GM18507 (cell line): ENCODE measurements around the gene FKBP10.
"Not testable (repeated sequence)": the region's sequence is repeated elsewhere in the genome, so short reads cannot be mapped to it uniquely, and the experiment has no call there.

Experiments
- DNase-seq: peaks from one replicate; pipeline ENCODE4 v3.0.0; 2011; ENCODE audit warnings: low read depth; ENCODE audit not compliant: insufficient read length; ENCODE audit errors: extremely low spot score
- FAIRE-seq: peaks from 2 replicates; lab custom pipeline; 2011; peaks lifted over from hg19 to GRCh38; lab: Jason Lieb, UNC

Gene FKBP10, protein sequence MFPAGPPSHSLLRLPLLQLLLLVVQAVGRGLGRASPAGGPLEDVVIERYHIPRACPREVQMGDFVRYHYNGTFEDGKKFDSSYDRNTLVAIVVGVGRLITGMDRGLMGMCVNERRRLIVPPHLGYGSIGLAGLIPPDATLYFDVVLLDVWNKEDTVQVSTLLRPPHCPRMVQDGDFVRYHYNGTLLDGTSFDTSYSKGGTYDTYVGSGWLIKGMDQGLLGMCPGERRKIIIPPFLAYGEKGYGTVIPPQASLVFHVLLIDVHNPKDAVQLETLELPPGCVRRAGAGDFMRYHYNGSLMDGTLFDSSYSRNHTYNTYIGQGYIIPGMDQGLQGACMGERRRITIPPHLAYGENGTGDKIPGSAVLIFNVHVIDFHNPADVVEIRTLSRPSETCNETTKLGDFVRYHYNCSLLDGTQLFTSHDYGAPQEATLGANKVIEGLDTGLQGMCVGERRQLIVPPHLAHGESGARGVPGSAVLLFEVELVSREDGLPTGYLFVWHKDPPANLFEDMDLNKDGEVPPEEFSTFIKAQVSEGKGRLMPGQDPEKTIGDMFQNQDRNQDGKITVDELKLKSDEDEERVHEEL

DNA sequence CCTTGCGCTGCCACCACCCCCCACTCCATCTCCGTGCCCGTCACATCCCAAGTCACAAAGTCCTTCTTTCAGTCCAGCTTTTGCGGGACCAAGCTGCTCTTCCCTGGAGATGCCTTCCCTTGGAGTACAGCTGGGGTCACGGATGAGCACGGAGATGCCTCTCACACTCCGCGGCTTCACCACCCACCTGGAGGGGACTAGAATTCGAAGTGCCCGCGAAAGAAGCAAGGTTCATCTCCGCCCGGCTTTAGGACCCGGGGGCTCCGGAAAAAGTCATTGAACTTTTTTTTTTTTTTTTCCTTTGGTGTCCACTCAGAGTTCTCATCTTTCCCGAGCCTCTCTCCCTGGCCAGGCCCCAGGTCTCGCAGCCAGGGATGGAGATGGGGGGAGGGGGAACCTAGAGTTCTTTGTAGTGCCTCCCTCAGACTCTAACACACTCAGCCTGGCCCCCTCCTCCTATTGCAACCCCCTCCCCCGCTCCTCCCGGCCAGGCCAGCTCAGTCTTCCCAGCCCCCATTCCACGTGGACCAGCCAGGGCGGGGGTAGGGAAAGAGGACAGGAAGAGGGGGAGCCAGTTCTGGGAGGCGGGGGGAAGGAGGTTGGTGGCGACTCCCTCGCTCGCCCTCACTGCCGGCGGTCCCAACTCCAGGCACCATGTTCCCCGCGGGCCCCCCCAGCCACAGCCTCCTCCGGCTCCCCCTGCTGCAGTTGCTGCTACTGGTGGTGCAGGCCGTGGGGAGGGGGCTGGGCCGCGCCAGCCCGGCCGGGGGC is at the start of gene FKBP10:
Gene FKBP10, plus strand, starts transcription at position 624 of the 771 bp plus-strand sequence. Its CDS starts 31 bp downstream, at position 655.
- FAIRE-seq (no peak), DNase-seq (no peak)

DNA sequence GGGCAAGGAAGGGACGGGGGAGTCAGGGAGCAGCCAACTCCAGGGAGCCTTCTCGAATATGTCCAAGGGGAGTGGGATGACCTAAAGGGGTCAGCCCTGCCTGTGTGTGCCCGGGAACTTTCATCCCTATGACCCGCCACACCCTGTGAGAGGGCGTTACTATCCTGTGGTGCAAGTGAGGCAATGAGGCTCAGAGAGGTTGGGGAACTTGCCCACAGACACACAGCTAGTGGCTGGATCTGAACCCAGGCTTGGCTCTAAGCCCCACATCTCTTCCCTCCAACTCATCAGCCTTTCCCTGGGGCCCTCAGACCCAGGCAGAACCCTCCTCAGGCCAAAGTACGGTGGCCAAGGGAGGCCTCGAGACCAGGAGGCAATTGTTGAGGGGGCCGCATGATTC is 49.5 kb upstream of the FKBP10 start:
- DNase-seq (no peak), FAIRE-seq (no peak)

DNA sequence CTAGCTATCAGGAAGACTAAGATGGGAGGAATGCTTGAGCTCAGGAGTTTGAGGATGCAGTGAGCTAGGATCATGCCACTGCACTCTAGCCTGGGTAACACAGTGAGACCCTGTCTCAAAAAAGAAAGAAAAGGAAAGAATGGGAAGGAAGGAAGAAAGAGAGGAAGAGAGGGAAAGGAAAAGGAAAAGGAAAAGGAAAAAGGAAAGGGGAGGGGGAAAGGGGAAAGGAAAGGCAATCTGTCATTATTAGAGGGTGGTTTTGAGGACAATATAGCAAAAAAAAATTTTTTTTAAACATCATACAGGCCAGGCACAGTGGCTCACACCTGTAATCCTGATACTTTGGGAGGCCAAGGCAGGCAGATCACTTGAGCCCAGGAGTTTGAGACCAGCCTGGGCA is 46.7 kb upstream of the FKBP10 start:
- FAIRE-seq: no peak

DNA sequence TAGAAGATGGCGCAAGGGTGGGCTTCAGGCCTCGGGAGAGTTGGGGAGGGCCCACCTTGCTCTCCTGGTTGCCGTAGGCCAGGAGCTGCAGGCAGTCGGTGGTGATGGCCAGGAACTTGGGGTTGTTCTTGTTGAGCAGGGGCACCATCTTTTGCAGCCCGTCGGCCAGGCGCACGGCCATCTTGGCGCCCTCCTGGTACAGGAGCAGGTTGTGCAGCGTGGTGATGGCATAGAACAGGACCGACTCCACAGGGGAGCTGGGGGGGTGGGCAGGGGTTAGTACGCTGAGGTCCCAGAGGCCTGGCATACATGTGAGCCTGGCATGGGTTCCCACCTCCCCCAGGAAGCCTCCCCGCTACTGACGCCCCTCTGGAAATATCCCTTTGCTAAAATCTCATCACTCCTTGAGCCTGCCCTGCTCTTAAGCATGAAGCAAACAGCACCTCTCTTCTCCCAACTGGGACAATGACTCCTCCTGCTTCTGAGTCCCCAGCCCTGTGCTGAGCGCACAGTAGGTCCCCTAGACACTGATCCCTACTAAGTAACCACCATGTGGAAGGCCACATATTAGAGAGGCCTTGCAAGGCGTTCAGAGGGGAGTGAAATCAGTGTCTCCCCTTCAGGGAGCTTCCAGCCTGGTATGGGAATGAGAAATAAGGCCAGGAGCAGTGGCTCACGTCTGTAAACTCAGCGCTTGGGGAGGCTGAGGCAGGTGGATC is 45.3 kb upstream of the FKBP10 start:
- FAIRE-seq (no peak), DNase-seq (no peak)

More for the DNA sequence above, 46.7 kb upstream of the FKBP10 start:
- DNase-seq: no peak

DNA sequence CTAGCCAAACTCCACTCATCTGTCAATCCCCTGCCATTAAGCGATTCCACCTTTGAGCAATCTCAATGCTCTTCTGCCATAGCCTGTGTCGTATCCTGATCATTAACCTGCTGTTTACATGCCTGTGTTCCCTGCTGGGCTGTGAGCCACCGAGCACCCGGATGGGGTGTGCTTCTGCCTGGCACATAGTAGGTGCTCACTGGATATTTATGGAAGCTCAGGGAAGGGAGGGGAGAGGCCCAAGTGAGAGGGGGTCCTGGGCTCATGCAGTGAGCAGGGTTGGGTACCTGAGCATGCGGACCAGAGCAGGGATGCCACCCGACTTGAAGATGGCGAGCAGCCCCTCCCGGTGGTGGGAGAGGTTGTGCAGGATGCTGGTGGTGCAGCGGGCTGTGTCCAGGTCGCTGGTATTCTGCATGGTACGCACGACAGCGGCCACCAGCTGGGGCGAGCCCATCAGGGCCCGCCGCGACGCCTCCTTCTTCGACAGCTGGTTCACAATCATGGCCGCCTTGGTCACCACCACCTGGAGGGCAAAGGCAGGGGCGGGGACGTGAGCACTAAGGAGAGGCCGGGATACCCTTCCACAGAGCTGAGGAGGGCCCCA is 44.0 kb upstream of the FKBP10 start:
- DNase-seq: no peak
- no peak for FAIRE-seq

DNA sequence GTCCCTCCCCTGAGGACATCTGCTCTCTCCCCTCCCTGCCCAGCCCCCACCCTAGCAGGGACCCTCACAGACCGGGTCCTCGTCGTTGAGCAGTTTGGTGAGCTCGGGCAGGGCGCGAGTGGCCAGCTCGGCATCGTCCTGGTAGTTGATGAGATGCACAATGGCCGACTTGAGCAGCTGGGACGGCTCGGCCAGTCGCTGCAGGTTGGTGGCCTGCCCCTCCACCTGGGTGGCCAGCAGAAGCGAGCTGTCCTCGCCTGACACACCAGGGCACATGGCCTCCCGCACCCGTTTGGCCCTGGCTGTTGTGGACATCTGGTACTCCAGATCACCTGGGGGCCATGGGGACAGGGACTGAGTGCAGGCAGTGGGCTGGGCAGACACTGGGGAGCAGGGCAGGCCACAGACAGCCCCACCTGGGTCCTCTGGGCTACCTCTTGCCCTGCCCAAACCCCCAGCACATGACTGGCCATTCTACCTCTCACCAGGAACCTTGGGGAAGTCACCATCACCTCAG is 43.4 kb upstream of the FKBP10 start:
- no peak for FAIRE-seq

DNA sequence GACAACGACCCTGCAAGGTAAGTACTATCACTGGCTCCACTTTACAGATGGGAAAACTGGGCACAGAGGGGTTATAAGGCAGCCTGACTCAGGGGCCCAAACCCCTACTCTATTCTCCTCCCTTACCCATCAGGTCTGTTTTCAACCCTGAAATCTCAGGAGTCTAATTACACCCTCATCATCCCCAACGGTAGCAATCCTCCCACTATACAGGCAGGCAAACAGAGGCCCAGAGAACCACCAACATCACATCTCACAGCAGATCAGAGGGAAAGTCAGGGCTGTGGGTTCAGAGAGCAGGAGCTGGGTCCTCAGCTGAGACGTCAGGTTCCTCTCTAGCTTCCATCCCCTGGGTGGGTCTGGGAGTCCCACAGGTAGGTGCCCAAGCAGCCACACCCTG is 42.8 kb upstream of the FKBP10 start:
- FAIRE-seq (no peak), DNase-seq (no peak)

More for the DNA sequence above, 43.4 kb upstream of the FKBP10 start:
- DNase-seq: no peak

DNA sequence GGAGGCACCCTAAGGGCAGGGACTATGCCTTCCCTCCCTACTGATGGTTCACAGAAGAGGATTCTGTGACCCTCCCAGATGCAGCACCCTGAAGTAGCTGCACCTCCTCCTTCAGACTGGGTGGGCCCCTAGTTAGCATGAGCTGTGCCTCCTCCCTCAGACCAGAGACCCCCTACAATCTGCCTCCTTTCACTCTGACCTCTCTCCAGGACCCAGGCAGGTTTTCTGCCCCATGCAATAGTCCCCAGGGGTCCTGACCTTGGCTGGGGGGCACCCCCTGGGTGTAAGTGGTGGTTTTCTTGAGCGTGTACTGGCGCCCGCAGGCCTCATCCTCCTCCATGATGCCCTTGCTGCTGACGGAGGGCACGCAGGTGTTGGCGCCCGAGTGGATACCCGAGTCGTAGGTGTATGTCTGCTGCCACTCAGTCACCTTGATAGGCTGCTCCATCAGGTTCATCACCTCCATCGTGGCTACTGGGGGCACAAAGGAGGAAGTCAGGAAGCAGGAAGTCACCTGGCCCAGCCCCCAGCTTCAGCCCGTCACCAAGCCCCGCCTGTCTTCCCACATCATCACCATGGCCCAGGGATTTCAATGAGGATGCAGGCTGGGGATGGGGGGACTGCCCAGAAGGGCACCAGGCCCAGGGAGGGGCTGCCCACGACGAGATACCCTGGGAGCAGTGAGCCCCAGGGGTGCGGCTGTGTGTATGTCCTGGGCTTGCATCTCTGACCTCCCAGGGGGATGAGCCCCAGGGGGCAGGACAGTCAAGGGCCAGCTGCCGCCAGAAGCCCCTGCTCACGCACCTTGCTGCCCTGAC is 41.2 kb upstream of the FKBP10 start:
- DNase-seq (no peak), FAIRE-seq (no peak)

DNA sequence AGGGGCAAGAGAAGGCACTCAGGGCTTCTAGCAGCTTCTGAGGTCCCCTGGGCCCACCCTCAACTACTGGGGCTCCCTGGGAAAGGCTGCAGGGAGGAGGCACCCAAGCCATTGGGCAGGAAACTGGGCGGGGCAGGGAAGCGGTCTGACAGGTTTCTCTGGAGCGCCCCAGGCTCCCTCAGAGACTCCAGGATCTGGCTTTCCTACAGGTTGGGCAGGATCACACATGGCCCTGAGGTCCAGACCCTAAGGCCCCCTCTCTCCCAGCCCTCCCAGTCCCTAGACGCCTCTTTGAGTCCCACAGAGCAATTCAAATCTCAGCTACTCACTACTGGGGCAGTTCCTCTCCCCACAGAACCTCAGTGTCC is 40.6 kb upstream of the FKBP10 start:
- no peak for DNase-seq
- FAIRE-seq: no peak

DNA sequence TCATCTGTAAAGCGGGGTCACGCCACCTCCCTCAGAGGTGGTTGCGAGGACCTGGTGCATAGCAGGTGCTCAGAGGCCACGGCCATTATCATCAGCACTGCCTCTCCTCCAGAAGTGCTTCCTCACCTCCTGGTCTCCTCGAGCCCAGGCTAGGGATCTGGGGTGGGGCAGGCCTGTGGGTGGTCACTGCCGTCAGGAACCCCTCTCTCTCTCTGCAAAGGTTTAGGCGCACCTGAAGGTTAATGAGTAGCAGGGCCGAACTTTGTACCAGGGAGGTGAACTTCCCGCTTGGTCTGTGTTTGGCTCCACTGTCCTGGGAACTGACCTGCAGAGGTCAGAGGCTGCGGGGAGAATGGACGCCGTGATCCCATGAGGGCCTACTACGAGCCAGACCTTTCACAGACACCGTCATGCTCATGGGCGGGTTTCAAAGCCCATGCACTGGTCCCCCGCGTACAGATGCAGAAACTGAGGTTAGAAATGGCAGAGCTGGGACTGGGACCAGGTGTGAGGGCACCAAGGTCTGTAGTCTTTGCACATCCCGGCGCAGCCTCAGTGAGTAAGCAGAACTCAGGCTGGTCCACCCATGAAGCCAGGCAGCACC is 40.1 kb upstream of the FKBP10 start:
- FAIRE-seq (no peak), DNase-seq (no peak)

DNA sequence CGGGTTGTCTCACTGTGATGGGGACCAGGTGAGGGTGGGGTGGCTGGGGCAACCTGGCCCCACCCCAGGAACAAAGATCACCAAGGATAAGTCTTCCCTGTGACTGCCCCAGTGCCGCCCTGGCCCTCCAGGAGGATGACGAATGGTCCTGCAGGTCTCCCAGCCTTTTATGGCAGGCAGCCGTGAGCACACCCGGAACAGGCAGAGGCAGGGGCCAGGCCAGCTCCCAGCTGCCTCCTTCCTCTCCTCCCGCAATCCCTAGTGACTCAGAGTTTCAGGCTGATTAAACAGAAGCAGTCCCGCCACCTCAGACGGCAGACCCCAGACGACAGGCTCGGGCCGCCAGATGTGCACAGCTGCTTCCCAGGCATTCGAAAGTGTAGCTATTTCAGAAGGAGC is 39.6 kb upstream of the FKBP10 start:
- DNase-seq (no peak), FAIRE-seq (no peak)

DNA sequence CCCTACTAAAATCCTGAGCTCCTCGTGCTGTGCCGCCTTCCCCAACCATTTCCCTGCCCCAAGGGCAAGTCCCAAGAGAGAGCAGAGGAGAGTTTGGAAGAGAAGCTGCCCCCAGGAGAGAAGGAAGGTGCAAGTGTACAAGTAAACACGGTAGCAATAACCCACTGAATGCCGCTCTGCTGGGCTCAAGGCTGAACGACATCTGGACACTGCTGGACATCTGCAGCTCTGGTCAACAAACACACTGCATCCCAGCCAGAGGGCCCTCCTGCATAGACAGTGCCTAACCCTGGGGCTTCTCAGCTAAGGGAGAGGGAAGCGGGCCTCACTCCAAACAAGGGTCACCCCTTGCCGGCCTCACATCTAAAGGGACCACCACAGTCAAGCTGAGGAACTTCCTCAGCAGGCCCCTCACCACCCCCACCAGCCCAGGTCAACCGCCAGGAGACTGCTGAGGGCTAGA is 39.0 kb upstream of the FKBP10 start:
- DNase-seq (no peak), FAIRE-seq (no peak)

DNA sequence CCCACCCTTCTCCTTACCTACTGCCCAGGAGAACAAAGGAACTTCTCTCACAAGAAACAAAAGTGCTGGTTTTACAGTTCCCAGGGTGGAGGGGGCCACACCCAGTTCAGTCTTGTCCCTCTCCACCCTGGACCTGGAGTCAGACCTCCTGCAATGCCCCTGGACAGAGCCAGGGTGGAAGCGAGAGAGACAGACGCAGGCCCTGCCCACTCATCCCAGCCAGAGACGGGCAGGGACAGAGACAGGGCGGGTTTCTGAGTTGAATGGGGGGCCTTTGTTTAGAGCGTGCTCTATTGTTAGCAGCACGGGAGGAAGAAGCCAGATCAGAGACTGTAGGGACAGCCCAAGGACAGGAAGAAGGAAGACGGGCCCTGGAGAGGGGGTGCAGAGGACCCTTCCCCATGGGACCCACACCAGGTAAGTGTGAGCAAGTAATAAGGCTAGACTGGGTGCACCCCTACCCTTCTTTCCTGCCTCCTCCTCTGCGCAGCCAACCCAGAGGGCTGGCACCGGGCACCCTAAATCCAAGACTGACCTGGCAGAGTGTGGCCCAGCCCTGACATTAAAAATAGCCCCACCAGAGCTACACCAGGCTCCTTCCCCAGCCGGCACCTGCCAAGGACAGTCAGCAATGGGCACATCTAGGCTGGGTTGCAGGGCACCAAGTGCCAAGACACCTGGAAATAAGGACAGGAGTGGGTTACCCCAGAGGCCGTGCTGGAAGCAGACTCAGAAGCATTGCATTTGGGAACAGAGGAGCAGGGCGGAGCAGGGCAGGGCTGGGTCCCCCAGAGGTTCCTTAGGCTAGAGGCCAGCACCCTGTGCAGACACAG is 37.2 kb upstream of the FKBP10 start:
- FAIRE-seq: no peak

DNA sequence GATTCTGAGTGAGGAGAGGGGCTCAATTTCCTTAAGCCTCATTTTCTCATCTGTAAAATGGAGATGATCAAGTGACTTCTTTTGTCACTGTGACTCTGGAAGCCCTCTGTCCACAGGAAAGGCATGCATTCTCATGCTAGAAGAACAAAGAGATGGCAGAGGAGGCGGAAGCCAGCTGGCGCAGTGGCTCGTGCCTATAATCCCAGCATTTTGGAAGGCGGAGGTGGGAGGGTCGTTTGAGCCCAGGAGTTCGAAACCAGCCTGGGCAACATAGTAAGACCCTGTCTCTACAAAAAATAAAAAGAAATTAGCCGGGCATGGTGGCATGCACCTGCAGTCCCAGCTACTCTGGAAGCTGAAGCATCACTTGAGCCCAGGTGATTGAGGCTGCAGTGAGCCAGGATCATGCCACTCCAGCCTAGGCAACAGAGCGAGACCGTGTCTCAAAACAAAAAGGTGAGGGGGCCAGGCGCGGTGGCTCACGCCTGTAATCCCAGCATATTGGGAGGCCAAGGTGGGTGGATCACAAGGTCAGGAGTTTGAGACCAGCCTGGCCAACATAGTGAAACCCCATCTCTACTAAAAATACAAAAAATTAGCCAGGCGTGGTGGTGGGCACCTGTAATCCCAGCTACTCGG is 36.4 kb upstream of the FKBP10 start:
- FAIRE-seq, DNase-seq: not testable (repeated sequence)

More for the DNA sequence above, 37.2 kb upstream of the FKBP10 start:
- DNase-seq: no peak

DNA sequence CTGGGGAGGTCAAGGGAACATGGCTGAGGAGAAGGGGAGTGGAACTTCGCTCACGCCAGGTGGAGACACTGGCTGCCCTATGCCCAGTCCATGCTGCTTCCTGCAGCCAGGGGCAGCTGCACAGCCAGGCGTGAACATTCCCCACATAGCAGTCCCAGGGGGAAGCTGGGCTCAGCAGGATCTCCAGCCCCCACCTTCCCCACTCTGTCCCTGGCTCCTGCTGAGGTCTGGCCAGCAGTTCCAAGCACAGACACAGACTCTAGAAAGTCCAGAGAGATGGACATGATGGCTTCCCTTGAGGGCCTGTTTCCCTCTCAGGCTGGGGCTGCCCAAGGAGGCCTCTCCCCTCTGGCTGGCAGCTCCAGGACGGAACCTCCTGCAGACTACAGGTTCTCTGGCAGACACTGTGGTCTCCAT is 35.6 kb upstream of the FKBP10 start:
- DNase-seq (no peak), FAIRE-seq (no peak)

DNA sequence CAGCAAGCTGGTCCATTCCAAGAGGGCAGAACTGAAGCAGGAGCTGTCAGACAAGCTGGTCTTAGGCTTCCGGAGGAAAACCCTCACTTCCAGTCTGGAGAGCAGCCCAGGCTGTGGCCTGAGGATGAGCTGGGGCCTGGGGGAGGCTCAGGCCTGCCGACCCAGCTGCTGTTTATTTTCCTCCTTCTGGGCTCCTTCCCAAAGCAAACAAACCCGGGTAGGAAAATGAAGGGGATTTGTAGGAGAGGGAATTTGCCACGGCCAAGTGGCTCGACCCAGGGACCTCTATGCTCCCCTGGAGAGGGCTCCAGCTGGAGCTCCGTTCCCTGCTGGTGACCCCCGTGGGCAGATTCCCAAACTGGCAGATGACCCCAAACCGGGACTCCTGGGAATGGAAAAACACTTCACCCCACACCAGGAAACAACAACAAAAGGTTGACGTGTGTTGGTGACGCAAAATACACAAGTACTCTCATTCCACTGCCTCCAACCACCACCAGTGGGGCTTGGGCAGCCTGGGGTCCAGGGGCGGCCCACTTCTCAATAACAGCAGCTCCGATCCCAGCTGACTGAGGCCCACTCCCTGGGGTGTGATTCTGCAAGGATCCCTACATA is 35.1 kb upstream of the FKBP10 start:
- DNase-seq (no peak), FAIRE-seq (no peak)
